GM10248 (cell line): ENCODE data around the gene COPZ1.

Source experiments
- CTCF ChIA-PET: fragments of 300-600 bp; sonication (Branson Sonifier 250); formaldehyde crosslinking; extraction: SDS; loops from one replicate; lab custom pipeline; 2021; ENCODE audit warnings: antibody characterized with exemption; lab: Yijun Ruan, JAX
- POLR2A ChIA-PET: fragments of 350-650 bp; sonication (Branson Sonifier 250); formaldehyde crosslinking; extraction: SDS; loops from one replicate; lab custom pipeline; 2020; ENCODE audit warnings: antibody characterized with exemption; lab: Yijun Ruan, JAX
- DNase-seq: peaks from one replicate; pipeline ENCODE4 v3.0.0; 2012; ENCODE audit errors: extremely low spot score
- TF ChIP-seq, protein P1 (sequence below): IDR thresholded peaks from 2 replicates; pipeline ENCODE4 v1.5.1; 2012; ENCODE audit warnings: mild to moderate bottlenecking, low read depth; ENCODE audit errors: extremely low read depth, missing control alignments, control extremely low read depth

Gene COPZ1

GRCh38 chr12:54390668-54391551, 66.0 kb downstream of the COPZ1 start:
- ChIA-PET CTCF (interaction anchor here (0.7 to 5.4 kb wide), 6 partner anchors 9 to 17 kb away, joined by 3 to 63 read pairs (median 4); no protein-coding TSS in a partner anchor), POLR2A (no interaction called here)
- TF ChIP-seq, protein P1, sequence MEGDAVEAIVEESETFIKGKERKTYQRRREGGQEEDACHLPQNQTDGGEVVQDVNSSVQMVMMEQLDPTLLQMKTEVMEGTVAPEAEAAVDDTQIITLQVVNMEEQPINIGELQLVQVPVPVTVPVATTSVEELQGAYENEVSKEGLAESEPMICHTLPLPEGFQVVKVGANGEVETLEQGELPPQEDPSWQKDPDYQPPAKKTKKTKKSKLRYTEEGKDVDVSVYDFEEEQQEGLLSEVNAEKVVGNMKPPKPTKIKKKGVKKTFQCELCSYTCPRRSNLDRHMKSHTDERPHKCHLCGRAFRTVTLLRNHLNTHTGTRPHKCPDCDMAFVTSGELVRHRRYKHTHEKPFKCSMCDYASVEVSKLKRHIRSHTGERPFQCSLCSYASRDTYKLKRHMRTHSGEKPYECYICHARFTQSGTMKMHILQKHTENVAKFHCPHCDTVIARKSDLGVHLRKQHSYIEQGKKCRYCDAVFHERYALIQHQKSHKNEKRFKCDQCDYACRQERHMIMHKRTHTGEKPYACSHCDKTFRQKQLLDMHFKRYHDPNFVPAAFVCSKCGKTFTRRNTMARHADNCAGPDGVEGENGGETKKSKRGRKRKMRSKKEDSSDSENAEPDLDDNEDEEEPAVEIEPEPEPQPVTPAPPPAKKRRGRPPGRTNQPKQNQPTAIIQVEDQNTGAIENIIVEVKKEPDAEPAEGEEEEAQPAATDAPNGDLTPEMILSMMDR = peak; percentile 36
- DNase-seq = peak; percentile 91

GRCh38 chr12:54392485-54393206, 67.7 kb downstream of the COPZ1 start:
- ChIA-PET CTCF (interaction anchor here (0.8 to 5.4 kb wide), 19 partner anchors 8 to 178 kb away, joined by 3 to 63 read pairs (median 4); partner anchors contain the start of gene ZNF385A), POLR2A (no interaction called here)
- DNase-seq = no peak
- TF ChIP-seq, protein P1 = no peak

GRCh38 chr12:54393207-54393609, 68.3 kb downstream of the COPZ1 start:
- TF ChIP-seq, protein P1 = no peak
- ChIA-PET CTCF (interaction anchor here (0.6 to 5.4 kb wide), 23 partner anchors 9 to 185 kb away, joined by 3 to 63 read pairs (median 4); partner anchors contain the start of gene ZNF385A), POLR2A (no interaction called here)

DNA sequence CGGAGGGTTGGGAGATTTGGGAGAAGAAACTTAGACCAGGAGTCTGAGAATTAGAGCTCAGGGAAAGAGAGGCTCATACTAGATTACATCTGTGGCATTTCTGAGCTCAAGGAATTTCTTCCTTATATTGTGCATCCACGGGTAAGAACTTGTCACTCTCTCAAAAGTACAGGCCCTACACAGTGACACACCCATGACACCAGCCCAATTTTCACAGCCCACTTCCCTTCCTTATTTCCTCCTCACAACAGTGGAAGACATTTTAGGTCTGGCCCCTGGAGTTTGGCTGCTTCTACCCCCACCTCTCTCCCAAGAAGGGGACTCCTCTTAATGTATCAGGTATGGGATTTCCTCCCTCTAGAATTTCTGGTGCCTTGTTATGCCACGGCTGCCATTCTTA, 68.8 kb downstream of the COPZ1 start:
- CTCF ChIA-PET = interaction anchor here (0.6 to 5.4 kb wide), 20 partner anchors 9 to 186 kb away, joined by 3 to 63 read pairs (median 4); partner anchors contain the start of gene ZNF385A
- TF ChIP-seq, protein P1 = no peak
- POLR2A ChIA-PET = no interaction called here
- DNase-seq = no peak

More at GRCh38 chr12:54393207-54393609, 68.3 kb downstream of the COPZ1 start:
- DNase-seq = no peak

- POLR2A ChIA-PET = no interaction called here
- DNase-seq = no peak
- TF ChIP-seq, protein P1 = peak; percentile 67
- CTCF ChIA-PET = interaction anchor here (1.0 to 5.4 kb wide), 9 partner anchors 9 to 186 kb away, joined by 3 to 63 read pairs (median 9); partner anchors contain the start of gene ZNF385A
Measured at GRCh38 chr12:54394281-54394719, 69.4 kb downstream of the COPZ1 start.

DNA sequence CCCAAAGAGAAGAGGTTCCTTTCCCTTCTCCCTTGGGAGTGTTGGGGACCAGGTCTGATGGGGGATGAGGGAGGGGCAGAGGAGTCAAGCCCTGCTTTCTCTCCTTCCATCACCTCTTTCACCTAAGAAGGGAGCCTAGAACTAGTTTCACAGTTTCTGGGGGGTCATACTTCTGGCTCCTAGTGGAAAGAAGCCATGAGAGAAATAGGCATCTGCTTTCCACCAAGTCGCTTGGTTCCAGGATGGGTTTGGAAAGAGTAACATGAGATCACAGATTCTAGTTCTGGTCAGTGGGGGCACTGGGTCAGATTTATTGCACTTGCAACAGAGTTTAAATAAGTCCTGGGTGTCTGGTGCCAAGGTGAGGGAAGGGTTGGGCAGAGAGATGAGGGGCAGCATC, 70.1 kb downstream of the COPZ1 start:
- no peak for DNase-seq
- ChIA-PET CTCF (interaction anchor here (1.1 to 12.3 kb wide), 8 partner anchors 10 to 179 kb away, joined by 3 to 506 read pairs (median 91); partner anchors contain the start of genes ITGA5 and ZNF385A), POLR2A (no interaction called here)
- TF ChIP-seq, protein P1 = no peak
